ENCODE measurements around the gene SERINC4. TPM values are rescaled to one million over a fixed set of nuclear protein-coding genes. Genes with fewer than 3 reads are reported as not detected.
A peak's percentile ranks its signal among the peaks of the same experiment; 100 is the strongest.
"Not testable (repeated sequence)": the region's sequence is repeated elsewhere in the genome, so short reads cannot be mapped to it uniquely, and the experiment has no call there.

The SERINC4 gene
- total RNA-seq, 1 experiment from 2014 or later = not detected

DNA sequence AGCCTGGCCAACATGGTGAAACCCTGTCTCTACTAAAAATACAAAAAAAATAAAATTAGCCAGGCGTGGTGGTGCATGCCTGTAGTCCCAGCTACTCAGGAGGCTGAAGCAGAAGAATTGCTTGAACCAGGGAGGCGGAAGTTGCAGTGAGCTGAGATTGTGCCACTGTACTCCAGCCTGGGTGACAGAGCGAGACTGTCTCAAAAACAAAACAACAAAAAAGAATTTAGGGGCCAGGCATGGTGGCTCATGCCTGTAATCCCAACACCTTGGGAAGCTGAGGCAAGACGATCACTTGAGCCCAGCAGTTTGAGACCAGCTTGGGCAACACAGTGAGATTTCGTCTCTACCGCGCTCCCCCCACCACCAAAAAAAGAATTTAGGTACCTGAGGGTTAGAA, 2.7 kb upstream of the SERINC4 start:
- not testable (repeated sequence) for DNase-seq, H3K27me3 ChIP-seq, H3K9me3 ChIP-seq, H3K4me3 ChIP-seq
- H3K36me3 ChIP-seq = peaks cover 82% of the 10 kb centered on the region

DNA sequence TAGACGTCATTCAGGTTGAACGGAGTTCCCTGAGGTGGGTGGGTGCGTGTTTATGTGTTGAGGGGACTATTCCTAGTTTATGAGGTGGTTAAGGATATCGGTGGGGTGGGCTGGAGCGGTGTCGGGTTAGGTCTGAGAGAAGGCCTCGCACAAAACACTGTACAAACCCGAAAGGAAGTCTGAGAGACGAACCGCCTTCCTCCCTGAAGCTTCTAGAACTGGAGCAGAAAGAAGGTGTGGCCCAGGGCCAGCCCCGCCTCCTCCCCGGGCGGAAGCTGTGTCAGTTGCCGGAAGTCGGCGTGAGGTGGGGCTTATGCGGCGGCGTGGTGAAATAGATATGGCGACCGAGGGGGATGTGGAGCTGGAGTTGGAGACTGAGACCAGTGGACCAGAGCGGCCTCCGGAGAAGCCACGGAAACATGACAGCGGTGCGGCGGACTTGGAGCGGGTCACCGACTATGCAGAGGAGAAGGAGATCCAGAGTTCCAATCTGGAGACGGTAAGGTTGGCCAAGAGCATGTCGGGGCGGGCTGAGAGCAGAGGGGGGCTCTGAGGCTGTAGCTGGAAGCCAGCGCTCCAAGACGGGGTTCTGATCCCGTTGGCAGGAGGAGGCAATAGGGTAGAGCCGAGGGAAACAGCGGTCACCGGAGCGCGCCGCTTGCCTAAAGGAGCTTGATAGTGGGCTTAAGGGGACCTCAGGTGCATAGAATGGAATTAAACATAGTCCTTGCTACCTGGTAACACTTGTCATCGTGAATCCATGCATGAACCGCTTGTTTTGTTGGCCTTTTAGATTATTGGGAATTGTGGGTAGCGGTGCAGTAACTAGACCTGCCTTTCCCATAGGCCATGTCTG, 494 bp upstream of the SERINC4 start, which contains the start of gene HYPK:
TSS of gene HYPK (plus strand) at position 314 of the 856 bp plus-strand sequence. CDS start at position 338, 24 bp downstream.
- H3K4me3 ChIP-seq = peak within 1 kb of the TSS; percentile 92
- H3K36me3 ChIP-seq = peaks cover 81% of the 10 kb centered on the region
- no peaks in the 10 kb centered on the region; the same call in 1 of the 2 replicates for H3K9me3 ChIP-seq
- no peaks in the 10 kb centered on the region for H3K27me3 ChIP-seq
- DNase-seq = peak; percentile 92

DNA sequence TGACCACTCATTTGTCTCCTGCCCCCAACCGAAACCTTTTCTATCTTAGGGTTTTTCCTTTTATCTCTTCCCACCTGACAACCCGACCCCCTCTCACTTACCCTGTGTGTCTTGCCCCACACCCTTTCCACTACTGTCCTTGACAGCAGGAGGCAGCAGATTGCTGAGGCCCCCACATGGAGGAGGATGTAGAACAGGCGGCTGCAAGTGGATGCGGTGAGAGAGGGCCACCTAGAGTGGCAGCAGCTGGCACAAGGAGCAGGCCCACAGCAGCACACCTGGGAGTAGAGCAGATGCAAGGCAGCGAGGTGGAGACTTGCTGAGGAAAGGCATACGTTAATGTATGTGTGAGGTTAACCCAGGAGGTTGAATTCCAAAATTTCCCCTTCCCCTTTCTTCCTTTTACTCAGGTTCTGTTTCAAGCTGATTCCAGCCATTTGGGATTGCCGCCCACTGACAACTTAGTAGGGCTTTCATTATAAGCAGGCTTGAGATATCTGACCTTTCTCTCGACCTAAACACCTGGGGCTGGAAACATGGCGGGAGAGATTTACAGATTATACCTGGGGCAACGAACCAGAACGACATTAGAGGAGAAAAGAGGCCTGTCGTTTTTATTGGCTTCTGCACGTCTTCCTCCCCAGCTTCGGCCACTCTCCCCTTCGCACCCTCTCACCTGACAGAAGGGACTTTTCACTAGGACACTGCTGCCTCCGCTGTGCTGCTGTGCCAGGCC, 643 bp downstream of the SERINC4 start:
- no peaks in the 10 kb centered on the region; the same call in 1 of the 2 replicates for H3K9me3 ChIP-seq
- DNase-seq = no peak
- H3K4me3 ChIP-seq = no peak overlapping the region
- peaks cover 81% of the 10 kb centered on the region for H3K36me3 ChIP-seq
- H3K27me3 ChIP-seq = no peaks in the 10 kb centered on the region

DNA sequence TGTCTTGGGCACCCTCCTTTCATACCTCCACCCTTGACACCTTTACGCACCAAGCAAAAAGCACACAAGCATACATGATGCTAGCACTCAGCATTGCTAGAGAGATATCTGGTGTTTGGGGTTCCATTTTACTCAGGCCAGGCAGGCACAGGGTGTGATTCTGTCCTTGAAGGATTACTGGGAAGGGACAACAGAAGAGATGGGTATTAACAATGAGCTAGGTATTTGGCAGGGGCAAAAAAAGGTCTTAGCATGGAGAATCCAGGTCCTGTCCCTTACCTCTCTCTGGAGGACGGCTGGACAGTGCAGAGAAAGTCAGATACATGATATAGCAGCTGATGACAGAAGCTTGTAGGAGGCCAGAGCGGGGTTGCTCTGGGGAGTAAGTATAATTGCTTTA, 3.5 kb downstream of the SERINC4 start:
- DNase-seq = no peak
- Histone ChIP-seq H3K36me3 (peaks cover 77% of the 10 kb centered on the region), H3K9me3 (no peaks in the 10 kb centered on the region; the same call in 1 of the 2 replicates), H3K4me3 (no peak overlapping the region), H3K27me3 (no peaks in the 10 kb centered on the region)

DNA sequence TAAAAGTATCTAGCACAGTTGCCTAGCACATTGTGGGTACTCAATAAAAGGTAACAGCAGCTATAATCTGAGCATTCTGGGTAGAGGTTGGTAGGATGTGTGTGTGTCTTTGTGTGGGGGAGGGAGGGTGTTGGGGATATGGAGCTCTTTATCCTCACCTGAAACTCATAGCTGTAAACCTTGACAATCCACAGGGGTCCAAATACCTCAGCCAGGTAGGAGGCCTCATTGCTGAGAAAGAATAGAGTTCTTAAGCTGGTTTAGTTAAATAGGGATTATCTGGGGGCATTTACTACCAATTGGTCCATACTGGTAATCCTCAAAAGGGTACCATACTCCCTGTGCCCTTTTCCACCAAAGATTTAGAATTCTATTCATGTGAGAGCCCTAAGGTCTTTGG, 4.0 kb downstream of the SERINC4 start:
- no peak for DNase-seq
- peaks cover 71% of the 10 kb centered on the region for H3K36me3 ChIP-seq
- no peaks in the 10 kb centered on the region for H3K27me3 ChIP-seq
- H3K4me3 ChIP-seq = no peak overlapping the region
- no peaks in the 10 kb centered on the region; the same call in 1 of the 2 replicates for H3K9me3 ChIP-seq

DNA sequence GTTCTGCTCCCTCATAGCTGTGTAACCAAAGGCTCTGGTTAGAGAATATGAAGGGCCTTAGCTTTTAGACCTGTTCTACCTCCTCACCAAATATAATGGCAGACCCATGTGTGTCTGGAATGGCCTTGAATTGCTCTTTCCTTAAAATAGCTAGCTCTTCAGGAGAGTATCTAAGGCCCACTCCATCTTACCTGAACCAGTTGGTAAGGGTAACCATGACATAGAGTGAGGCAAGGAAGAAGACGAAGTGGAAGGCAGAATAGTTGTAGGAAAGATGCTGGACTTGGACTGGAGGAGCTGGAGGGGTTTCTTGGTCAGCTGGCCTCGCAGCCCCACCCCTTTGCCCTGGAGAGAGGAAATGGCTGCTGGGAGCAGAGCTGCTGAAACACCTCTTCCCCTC, 4.8 kb downstream of the SERINC4 start:
- Histone ChIP-seq H3K27me3 (no peaks in the 10 kb centered on the region), H3K9me3 (no peaks in the 10 kb centered on the region), H3K4me3 (no peak overlapping the region), H3K36me3 (peaks cover 63% of the 10 kb centered on the region)
- DNase-seq = no peak

DNA sequence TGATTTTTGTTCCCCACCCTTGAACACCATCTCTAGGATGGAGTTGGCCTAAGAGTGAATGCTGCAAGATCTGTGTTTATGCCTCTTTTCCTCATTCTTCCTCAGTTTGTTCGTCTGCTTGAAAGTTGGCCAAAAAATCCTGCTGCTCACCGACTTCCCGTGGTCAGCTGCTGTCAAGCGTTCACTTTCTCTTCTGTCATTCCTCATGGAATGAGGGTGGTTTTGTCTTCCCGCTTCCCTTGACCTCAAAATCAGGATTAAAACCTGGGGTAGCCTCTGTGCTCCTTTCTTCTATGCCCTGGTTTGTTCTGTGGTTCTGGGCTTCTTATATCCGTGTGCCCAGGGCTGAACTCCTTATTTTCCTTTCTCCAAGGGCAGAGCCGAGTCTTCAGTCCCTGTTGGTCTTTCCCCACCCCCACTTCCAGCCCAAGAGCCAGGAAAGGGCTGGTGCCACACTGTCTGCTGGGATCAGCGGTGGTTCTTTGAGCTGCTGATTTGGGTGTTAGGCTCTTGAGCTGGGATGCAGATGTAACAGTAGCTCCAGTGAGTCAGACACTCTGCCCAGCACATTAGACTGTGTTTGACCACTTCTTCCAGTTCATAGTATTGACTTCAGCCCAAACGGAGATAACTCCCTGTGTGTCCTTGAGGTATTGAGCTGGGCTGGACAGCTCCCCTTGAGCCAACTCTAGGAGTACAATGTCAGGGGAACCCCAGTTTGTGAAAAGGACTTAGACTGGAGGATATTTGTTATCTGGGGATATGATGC, 5.6 kb downstream of the SERINC4 start:
- H3K27me3 ChIP-seq = no peaks in the 10 kb centered on the region
- no peaks in the 10 kb centered on the region for H3K9me3 ChIP-seq
- peaks cover 56% of the 10 kb centered on the region for H3K36me3 ChIP-seq
- peak; percentile 34 for DNase-seq
- peak overlapping the region; percentile 70; the same call in 1 of the 2 replicates for H3K4me3 ChIP-seq

DNA sequence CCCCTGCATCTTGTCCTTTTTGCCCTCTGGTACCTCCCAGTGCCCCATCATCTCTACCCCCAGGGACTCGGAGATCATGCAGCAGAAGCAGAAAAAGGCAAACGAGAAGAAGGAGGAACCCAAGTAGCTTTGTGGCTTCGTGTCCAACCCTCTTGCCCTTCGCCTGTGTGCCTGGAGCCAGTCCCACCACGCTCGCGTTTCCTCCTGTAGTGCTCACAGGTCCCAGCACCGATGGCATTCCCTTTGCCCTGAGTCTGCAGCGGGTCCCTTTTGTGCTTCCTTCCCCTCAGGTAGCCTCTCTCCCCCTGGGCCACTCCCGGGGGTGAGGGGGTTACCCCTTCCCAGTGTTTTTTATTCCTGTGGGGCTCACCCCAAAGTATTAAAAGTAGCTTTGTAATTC, 6.4 kb downstream of the SERINC4 start:
- H3K9me3 ChIP-seq = no peaks in the 10 kb centered on the region
- DNase-seq = no peak
- H3K36me3 ChIP-seq = peaks cover 50% of the 10 kb centered on the region
- H3K27me3 ChIP-seq = no peaks in the 10 kb centered on the region
- H3K4me3 ChIP-seq = peak overlapping the region; percentile 70

DNA sequence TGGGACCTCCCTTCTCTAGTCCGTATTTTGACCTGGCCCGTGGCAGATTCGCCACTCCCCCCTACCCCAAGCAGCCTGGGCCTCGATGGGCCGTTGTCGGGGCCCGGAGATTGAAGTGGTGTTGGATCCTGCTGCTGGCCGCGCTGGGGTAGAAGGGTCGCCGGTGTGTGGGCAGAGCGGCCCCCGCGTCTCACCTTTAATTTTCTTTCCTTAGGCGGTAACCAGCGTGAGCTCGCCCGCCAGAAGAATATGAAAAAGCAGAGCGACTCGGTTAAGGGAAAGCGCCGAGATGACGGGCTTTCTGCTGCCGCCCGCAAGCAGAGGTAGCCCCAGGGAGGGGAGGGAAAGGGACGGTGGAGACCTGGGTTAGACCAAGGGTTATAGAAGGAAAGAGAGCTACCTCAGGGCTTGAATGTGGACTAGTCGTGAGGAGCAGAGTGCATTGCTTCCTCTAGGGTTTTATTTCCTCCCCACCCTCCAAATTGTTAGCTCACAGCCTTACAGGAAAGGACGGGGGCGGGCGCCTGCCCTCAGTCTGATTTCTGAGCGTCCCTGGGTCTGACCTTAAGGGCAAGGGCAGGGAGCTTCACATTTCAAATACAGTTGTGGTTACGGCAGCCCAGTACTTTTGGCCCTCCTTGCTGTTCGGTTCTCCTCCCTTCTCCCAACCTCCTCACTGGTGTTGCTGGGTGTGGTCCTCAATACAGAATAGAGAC, 7.1 kb downstream of the SERINC4 start:
- no peaks in the 10 kb centered on the region for H3K9me3 ChIP-seq

DNA sequence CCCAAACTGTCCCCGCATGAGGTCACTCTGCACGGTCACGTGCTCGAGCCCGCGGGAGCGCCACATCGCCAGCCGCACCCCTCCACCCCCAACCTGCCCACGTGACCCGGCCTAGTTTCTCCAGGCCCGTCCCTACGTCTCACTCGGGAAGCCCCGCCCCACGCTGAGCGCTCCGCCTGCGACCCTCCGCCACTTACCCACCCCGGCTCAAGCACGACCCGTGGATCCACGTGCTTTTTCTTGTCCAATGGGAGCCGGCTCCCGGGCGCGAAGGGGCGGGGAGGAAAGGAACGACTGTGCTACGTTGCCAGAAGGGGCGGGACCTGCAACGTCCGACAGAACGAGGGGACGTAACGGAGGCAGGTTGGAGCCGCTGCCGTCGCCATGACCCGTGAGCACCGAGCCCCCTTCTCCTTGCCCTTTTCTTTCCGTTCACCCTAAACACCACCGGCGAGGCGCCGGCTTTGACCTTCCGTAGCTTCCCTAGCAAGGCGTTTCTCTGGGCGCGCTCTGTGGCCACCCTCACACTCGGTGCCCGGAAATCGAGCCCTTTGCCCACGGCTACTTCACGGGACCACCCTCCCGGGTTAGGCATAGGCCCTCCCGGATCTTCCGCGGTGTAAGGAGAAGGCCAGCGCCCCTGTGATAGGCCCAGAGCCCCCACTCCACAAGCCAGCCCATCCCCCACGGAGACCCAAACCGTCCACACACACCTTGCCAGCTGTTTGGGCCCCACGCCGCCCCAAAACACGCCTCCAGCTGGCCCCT, 7.8 kb downstream of the SERINC4 start, which contains the start of gene SERF2:
TSS of gene SERF2 (plus strand) at position 328 of the 768 bp plus-strand sequence. CDS start at position 385, 57 bp downstream.
- H3K9me3 ChIP-seq = no peaks in the 10 kb centered on the region
- peaks cover 45% of the 10 kb centered on the region for H3K36me3 ChIP-seq

More for the DNA sequence above, 7.1 kb downstream of the SERINC4 start:
- DNase-seq = peak; percentile 38
- Histone ChIP-seq H3K36me3 (peaks cover 45% of the 10 kb centered on the region), H3K4me3 (peak overlapping the region; percentile 70), H3K27me3 (no peaks in the 10 kb centered on the region)

DNA sequence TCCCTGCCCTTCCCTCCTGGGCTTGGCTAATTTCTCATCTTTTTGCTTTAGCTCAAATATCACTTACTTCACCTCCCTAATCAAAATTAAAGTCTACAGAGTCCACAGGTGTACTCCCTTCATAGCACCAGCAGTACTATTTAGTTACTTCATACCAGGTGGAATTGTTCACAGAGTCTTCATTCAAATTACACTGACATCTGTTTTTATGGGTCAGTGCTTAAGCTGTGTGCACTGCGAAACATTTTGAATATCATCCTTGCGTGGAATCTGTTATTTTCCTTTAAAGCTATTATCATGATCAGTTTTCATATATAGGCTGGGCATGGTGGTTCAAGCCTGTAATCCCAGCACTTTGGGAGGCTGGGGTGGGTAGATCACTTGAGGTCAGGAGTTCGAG, 10.6 kb downstream of the SERINC4 start:
- H3K27me3 ChIP-seq = no peaks in the 10 kb centered on the region
- no peak for DNase-seq
- peaks cover 18% of the 10 kb centered on the region for H3K36me3 ChIP-seq
- H3K9me3 ChIP-seq = no peaks in the 10 kb centered on the region; the same call in 1 of the 2 replicates
- no peak overlapping the region for H3K4me3 ChIP-seq

More for the DNA sequence above, 7.8 kb downstream of the SERINC4 start, which contains the start of gene SERF2:
- H3K4me3 ChIP-seq = peak within 1 kb of the TSS; percentile 70
- H3K27me3 ChIP-seq = no peaks in the 10 kb centered on the region
- peak; percentile 100 for DNase-seq

DNA sequence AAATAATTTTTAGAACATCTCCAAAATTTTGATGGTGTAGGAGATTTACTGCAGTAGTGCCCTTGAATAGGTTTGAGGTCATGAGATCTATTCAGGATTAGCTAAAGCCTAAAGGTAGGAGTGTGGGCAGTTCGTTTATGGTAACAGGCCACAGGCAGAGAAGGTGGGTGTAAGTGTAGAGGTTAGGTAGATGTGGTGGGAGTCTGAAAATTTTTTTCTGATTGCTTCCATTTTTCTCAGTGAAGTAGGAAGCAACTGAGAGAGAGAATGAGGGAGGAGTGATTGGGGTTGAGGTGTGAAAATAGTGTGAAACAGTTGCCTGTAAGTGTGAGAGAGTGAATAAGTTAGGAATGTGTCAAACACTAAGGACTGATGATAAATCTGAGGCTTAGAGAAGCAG, 21.0 kb downstream of the SERINC4 start:
- Histone ChIP-seq H3K9me3 (peaks cover 1% of the 10 kb centered on the region; the same call in 1 of the 2 replicates), H3K4me3 (no peak overlapping the region), H3K36me3 (peaks cover 10% of the 10 kb centered on the region), H3K27me3 (no peaks in the 10 kb centered on the region)
- DNase-seq = no peak

DNA sequence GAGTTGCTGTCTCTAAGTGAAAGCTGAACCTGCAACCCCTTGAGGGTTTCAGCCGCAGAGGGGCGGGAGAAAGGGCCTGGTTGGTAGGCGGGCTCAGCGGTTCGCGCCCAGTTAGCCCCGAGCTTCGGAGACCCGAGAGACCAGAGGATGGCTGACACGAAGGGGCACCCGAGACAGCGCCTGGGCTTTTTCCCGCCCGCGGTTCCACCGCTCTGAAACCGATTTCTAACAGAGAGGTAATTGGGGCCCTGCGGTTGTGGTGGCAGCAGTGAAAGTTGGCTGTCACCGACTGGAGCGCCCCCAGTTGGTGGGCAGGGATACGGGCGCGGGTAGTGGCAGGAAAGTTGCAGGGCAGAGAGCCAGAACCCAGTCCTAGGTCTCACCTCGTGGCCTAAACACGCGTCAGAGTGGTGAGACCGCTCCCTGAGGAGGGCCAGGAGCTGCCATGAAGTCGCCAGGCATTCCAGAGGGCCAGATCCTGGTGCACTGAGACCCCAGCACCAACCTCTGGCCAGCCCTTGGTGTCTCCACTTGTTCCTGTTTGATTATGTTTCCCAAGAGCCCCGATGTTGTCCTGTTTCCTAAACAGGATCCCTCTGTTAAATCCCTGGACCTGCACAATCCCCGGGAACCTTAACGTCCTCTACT, 22.6 kb downstream of the SERINC4 start:
- no peaks in the 10 kb centered on the region for H3K27me3 ChIP-seq

DNA sequence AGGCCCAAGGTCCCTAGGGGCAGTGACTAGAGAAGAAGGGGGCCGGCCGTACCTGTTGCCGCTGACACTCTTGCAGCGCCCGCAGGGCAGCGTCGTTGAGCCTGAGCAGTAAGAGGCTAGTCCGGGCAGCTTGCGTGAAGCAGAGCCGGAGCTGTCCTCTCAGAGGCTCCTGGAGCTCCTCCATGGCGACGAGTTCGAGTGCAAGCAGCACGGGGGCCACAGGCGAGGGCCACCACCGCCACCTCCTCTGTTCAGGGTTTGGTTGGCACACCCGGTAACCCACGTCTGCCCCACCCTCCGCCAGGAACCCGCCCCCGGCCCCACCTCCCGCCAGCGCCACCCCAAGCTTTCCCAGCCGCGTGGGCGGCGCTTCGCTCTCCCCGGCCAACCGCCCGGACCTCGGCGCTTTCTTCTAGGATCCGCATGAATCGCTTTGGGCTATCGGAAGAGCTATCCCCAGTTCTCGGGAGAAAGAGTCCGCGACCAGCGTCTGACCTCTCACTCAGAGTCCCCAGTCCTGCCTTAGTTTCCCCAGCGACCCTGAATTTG, 23.2 kb downstream of the SERINC4 start, which contains the start of gene ELL3:
TSS of gene ELL3 (minus strand) at position 249 of the 549 bp plus-strand sequence. CDS start at position 184, 65 bp downstream.
- no peaks in the 10 kb centered on the region for H3K9me3 ChIP-seq
- peak within 1 kb of the TSS; percentile 64 for H3K4me3 ChIP-seq
- DNase-seq = peak; percentile 85
- H3K27me3 ChIP-seq = no peaks in the 10 kb centered on the region
- H3K36me3 ChIP-seq = peaks cover 30% of the 10 kb centered on the region

More for the DNA sequence above, 22.6 kb downstream of the SERINC4 start:
- Histone ChIP-seq H3K36me3 (peaks cover 24% of the 10 kb centered on the region), H3K9me3 (no peaks in the 10 kb centered on the region), H3K4me3 (peak overlapping the region; percentile 64)
- DNase-seq = peak; percentile 85

All from MG63 (cell line).